Measurements from ENCODE around the gene KXD1. TPM values are rescaled to one million over a fixed set of nuclear protein-coding genes. Genes with fewer than 3 reads are reported as not detected.
"Not testable (repeated sequence)": the region's sequence is repeated elsewhere in the genome, so short reads cannot be mapped to it uniquely, and the experiment has no call there.

Gene KXD1
- total RNA-seq, 2 experiments from 2014 or later = 121 to 170 TPM

DNA sequence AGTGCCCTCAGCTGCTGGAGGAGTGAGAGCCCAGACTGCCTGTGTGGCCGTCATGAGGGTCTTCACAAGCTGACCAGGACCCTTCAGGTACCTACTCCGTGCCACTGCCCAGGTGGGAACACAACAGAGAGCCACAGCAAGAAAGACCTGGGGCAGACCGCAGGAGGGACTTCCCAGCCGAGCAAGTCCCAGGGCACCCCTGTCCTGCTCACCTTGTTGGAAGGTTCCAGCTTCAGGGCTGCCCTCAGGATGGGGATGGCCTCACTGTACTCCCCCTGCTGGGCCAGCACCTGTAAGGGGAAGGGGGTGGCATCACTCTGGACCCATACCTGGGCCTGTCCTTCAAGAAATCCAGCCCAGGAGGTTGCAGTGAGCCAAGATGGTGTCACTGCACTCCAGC is 24.6 kb upstream of the KXD1 start:
- Mint-ChIP-seq H3K36me3 (ENCODE audit: low read depth) (peaks cover 40% of the 10 kb centered on the region), H3K27ac (no peak overlapping the region), H3K4me1 (no peaks in the 10 kb centered on the region), H3K9me3 (ENCODE audit: low read depth) (no peaks in the 10 kb centered on the region), H3K27me3 (no peaks in the 10 kb centered on the region), H3K4me3 (no peak overlapping the region)
- DNase-seq = no peak
- ChIA-PET CTCF (interaction anchor here (1.0 kb wide), 1 partner anchor 9 kb away, joined by 3 read pairs; no protein-coding TSS in a partner anchor), POLR2A (interaction anchor here (0.6 kb wide), 1 partner anchor 271 kb away, joined by 3 read pairs; no protein-coding TSS in a partner anchor)
- intact Hi-C loops (cut with DNase I, micrococcal nuclease) = no loop called here
- ATAC-seq = no peak

DNA sequence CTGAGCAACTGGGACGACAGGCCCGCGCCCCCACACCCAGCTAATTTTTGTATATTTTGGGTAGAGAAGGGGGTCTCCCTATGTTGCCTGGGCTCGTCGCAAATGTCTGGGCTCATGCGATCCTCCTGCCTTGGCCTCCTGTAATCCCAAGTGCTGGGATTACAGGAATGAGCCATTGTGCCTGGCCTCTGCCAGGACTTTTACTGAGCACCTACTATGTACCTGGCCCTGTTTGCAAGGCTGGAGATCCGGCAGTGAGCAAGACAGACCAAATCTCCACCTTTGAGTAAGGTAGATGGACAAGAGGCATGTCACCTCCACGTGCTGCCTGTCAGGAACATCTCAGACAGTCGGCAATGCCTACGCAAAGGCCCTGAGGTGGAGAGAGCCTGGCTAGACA is 21.2 kb upstream of the KXD1 start:
- ChIA-PET CTCF (interaction anchor here (1.0 kb wide), 1 partner anchor 14 kb away, joined by 4 read pairs; no protein-coding TSS in a partner anchor), POLR2A (no interaction called here)
- Mint-ChIP-seq H3K36me3 (ENCODE audit: low read depth) (peaks cover 45% of the 10 kb centered on the region), H3K9me3 (ENCODE audit: low read depth) (no peaks in the 10 kb centered on the region), H3K4me1 (peaks cover 6% of the 10 kb centered on the region), H3K27me3 (no peaks in the 10 kb centered on the region), H3K27ac (no peak overlapping the region), H3K4me3 (no peak overlapping the region)
- intact Hi-C loops (cut with DNase I, micrococcal nuclease) = no loop called here
- DNase-seq (no peak), ATAC-seq (no peak)

- peaks cover 41% of the 10 kb centered on the region for H3K36me3 Mint-ChIP-seq (ENCODE audit: low read depth)
- ATAC-seq (no peak), DNase-seq (no peak)
- intact Hi-C loops (cut with DNase I, micrococcal nuclease) = no loop called here
- ChIA-PET CTCF (interaction anchor here (0.6 kb wide), 1 partner anchor 285 kb away, joined by 4 read pairs; no protein-coding TSS in a partner anchor), POLR2A (no interaction called here)
- H3K27ac Mint-ChIP-seq = no peak overlapping the region
- no peaks in the 10 kb centered on the region for H3K9me3 Mint-ChIP-seq (ENCODE audit: low read depth)
- no peaks in the 10 kb centered on the region for H3K27me3 Mint-ChIP-seq
- H3K4me1 Mint-ChIP-seq = peaks cover 12% of the 10 kb centered on the region
- no peak overlapping the region for H3K4me3 Mint-ChIP-seq
These were observed 20.2 kb upstream of the KXD1 start for GRCh38 chr19:18537431-18537830.

DNA sequence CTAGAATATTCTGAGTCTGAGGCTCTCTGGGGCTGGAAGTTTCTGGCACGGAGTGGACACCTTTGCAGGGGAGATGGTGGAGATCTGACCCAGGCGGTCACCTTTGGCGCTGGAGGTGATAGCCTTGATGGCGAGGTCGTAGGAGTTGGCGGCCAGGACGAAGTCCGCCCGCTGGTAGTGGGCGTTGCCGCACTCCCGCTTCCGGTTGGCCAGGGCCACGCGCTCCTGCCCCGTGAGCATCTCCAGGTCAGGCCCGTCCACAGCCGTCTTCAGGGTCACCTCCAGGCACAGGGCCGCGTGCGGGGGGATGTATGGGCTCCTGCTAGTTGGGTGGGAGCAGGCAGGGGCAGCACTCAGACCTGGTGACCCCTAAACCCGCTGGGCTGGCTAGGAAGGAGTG is 19.6 kb upstream of the KXD1 start:
- Mint-ChIP-seq H3K4me1 (peaks cover 14% of the 10 kb centered on the region), H3K4me3 (no peak overlapping the region), H3K36me3 (ENCODE audit: low read depth) (peaks cover 38% of the 10 kb centered on the region), H3K27me3 (no peaks in the 10 kb centered on the region), H3K27ac (no peak overlapping the region), H3K9me3 (ENCODE audit: low read depth) (no peaks in the 10 kb centered on the region)
- DNase-seq (no peak), ATAC-seq (no peak)
- ChIA-PET POLR2A (no interaction called here), CTCF (interaction anchor here (0.6 kb wide), 2 partner anchors 243 to 286 kb away, joined by 4 to 5 read pairs; no protein-coding TSS in a partner anchor)
- intact Hi-C loops (cut with DNase I, micrococcal nuclease) = no loop called here

GRCh38 chr19:18539372-18539771 is 18.3 kb upstream of the KXD1 start:
- no peak overlapping the region for H3K27ac Mint-ChIP-seq
- H3K27me3 Mint-ChIP-seq = no peaks in the 10 kb centered on the region
- CTCF ChIA-PET = interaction anchor here (0.6 to 1.1 kb wide), 2 partner anchors 9 to 330 kb away, joined by 3 read pairs; no protein-coding TSS in a partner anchor
- no peak overlapping the region for H3K4me3 Mint-ChIP-seq
- intact Hi-C loops (cut with DNase I, micrococcal nuclease) = no loop called here
- H3K36me3 Mint-ChIP-seq (ENCODE audit: low read depth) = peaks cover 36% of the 10 kb centered on the region
- ATAC-seq = no peak
- POLR2A ChIA-PET = no interaction called here
- peaks cover 19% of the 10 kb centered on the region for H3K4me1 Mint-ChIP-seq
- no peaks in the 10 kb centered on the region for H3K9me3 Mint-ChIP-seq (ENCODE audit: low read depth)
- DNase-seq = no peak

GRCh38 chr19:18540200-18540599 is 17.5 kb upstream of the KXD1 start:
- H3K4me3 Mint-ChIP-seq; H3K27me3 Mint-ChIP-seq; DNase-seq; ATAC-seq; H3K9me3 Mint-ChIP-seq (ENCODE audit: low read depth); POLR2A ChIA-PET: not testable (repeated sequence)
- intact Hi-C loops (cut with DNase I, micrococcal nuclease) = loop anchor here in 1 of 2 experiments (5.0 kb wide), 1 partner anchor 258 kb away; the partner anchor contains the start of gene JUND
- H3K4me1 Mint-ChIP-seq = peaks cover 25% of the 10 kb centered on the region
- peaks cover 35% of the 10 kb centered on the region for H3K36me3 Mint-ChIP-seq (ENCODE audit: low read depth)
- H3K27ac Mint-ChIP-seq = peak overlapping the region; percentile 37
- CTCF ChIA-PET = interaction anchor here (0.6 kb wide), 1 partner anchor 329 kb away, joined by 3 read pairs; no protein-coding TSS in a partner anchor

DNA sequence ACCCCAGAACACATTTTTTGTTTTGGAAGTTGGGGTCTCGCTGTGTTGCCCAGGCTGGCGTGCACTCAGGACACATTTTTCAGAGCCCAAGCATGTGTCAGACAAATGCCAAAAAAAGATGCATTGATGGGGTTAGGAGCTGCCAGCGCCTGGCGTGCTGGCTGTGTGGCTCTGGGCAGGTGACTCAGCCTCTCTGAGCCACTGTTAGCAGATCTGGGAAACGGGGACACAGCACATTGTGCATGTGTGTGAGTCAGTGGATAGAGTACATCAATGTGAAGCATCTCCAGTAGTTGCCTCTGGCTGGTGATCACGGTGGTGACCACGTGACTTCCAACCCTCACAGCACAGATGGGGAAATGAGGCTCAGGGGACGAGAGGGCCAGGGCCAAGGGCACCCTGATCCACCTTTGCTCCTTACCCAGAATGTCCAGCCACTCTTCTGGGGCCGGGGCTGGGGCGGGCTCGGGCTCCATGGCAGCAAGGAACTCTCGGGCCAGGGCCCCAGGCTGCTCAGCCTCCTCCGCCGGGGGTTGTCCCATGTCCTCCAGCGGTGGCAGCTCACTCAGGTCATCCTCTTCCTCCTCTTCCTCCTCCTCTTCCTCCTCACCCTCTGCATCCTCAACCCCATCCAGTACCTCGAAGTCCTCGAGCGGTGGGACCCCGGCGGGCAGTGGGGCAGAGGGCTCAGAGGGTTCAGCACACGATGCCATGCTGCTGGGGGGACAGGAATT is 16.2 kb upstream of the KXD1 start:
- POLR2A ChIA-PET = interaction anchor here (0.6 kb wide), 1 partner anchor 798 kb away, joined by 3 read pairs; no protein-coding TSS in a partner anchor
- DNase-seq (peak; percentile 52), ATAC-seq (peak; percentile 18)
- intact Hi-C loops (cut with DNase I, micrococcal nuclease) = loop anchor here in 1 of 2 experiments (5.0 kb wide), 1 partner anchor 259 kb away; the partner anchor contains the start of gene JUND
- peaks cover 26% of the 10 kb centered on the region for H3K36me3 Mint-ChIP-seq (ENCODE audit: low read depth)
- peak overlapping the region; percentile 90 for H3K27ac Mint-ChIP-seq
- CTCF ChIA-PET = interaction anchor here (0.7 to 1.4 kb wide), 3 partner anchors 8 to 244 kb away, joined by 3 to 4 read pairs (median 3); no protein-coding TSS in a partner anchor
- H3K9me3 Mint-ChIP-seq (ENCODE audit: low read depth) = no peaks in the 10 kb centered on the region
- H3K27me3 Mint-ChIP-seq = no peaks in the 10 kb centered on the region
- peaks cover 25% of the 10 kb centered on the region for H3K4me1 Mint-ChIP-seq
- H3K4me3 Mint-ChIP-seq = peak overlapping the region; percentile 92

DNA sequence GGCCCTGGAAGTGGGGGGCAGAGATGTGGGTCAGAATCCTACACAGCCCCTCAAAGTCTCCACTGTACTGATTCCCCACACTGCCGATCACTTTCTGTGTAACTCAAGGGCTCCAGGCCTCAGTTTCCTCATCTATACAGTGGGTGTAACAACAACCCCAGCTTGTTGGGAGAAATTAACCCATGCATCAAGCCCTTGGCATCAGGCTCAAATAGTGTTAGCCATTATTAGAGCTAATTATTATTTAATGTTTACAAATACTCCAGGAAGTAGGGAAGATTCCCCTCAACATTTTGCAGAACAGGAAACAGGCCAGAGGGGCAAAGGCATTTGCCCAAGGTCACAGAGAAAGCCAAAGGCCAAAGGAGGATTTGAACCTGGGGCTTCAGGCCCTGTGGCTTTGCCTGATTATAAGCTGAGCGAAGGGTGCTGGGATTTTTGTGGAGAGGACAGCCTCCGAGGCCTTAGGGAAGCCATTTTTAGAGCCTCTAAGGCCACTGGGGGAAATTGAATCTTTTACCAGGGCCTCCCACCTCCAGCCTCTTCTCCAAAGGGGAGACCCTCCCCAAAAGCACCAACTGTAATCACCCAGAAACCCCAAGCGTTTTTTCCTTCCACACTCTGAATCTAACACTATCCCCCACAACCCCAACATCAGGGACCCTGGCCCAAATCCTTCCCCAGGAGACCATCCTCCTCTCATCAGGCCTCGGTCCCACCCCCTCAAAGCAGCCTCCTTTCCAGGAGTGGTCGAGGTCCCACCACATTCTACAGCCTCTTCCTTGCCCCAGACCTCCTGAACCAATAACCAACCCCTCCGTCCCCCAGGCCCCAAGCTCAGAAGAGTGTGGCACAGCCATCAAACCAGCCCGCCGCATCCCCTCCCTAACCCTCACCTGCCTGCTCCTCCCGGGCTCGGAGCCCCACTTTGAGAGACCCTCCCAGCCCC is 15.4 kb upstream of the KXD1 start:
- peak overlapping the region; percentile 92 for H3K4me3 Mint-ChIP-seq
- peaks cover 19% of the 10 kb centered on the region for H3K36me3 Mint-ChIP-seq (ENCODE audit: low read depth)
- H3K27me3 Mint-ChIP-seq = no peaks in the 10 kb centered on the region
- no peaks in the 10 kb centered on the region for H3K9me3 Mint-ChIP-seq (ENCODE audit: low read depth)
- DNase-seq (peak; percentile 48), ATAC-seq (no peak)
- intact Hi-C loops (cut with DNase I, micrococcal nuclease) = loop anchor here in 1 of 2 experiments (5.0 kb wide), 1 partner anchor 260 kb away; the partner anchor contains the start of gene JUND
- peaks cover 25% of the 10 kb centered on the region for H3K4me1 Mint-ChIP-seq
- ChIA-PET POLR2A (interaction anchor here (0.5 kb wide), 1 partner anchor 651 kb away, joined by 7 read pairs; no protein-coding TSS in a partner anchor), CTCF (interaction anchor here (0.7 to 1.4 kb wide), 4 partner anchors 9 to 244 kb away, joined by 3 to 4 read pairs (median 4); no protein-coding TSS in a partner anchor)
- peak overlapping the region; percentile 90 for H3K27ac Mint-ChIP-seq

- H3K27ac Mint-ChIP-seq = peak within 1 kb of the TSS; percentile 98
- H3K36me3 Mint-ChIP-seq (ENCODE audit: low read depth) = peaks cover 14% of the 10 kb centered on the region
- ATAC-seq = peak; percentile 92
- POLR2A ChIA-PET = interaction anchor here (0.5 to 1.4 kb wide), 5 partner anchors 14 to 650 kb away, joined by 3 to 7 read pairs (median 4); partner anchors contain the start of genes ELL and KXD1
- H3K27me3 Mint-ChIP-seq = no peaks in the 10 kb centered on the region
- peaks cover 25% of the 10 kb centered on the region for H3K4me1 Mint-ChIP-seq
- H3K9me3 Mint-ChIP-seq (ENCODE audit: low read depth) = no peaks in the 10 kb centered on the region
- CTCF ChIA-PET = interaction anchor here (0.8 to 1.8 kb wide), 5 partner anchors 14 to 45 kb away, joined by 4 to 22 read pairs (median 4); partner anchors contain the start of gene KXD1
- intact Hi-C loops (cut with DNase I, micrococcal nuclease) = loop anchor here in 1 of 2 experiments (1.0 to 5.0 kb wide), 4 partner anchors 46 to 490 kb away; partner anchors contain the start of genes ARMC6, COPE, DDX49 and JUND
- peak within 1 kb of the TSS; percentile 92 for H3K4me3 Mint-ChIP-seq
- DNase-seq = peak; percentile 98
These were observed 14.5 kb upstream of the KXD1 start, which contains the start of gene FKBP8 for GRCh38 chr19:18542941-18543813. Gene FKBP8, minus strand, starts transcription at chr19:18543573. Its CDS starts 1,603 bp downstream, at chr19:18541970.
